ENCODE results near the gene TRAF3. TPM values are rescaled to one million over a fixed set of nuclear protein-coding genes. Genes with fewer than 3 reads are reported as not detected.
A peak's percentile ranks its signal among the peaks of the same experiment; 100 is the strongest.

TRAF3 gene
- total RNA-seq, 1 donor, result 19.5 TPM

- no peak for TF ChIP-seq CTCF (IDR thresholded peaks at IDR 0.05; ENCODE audit: extremely low read depth, low read depth, low read length)
- H3K9me3 ChIP-seq (ENCODE audit: low read depth, low read length), result no peaks in the 10 kb centered on the region
- H3K4me3 ChIP-seq (ENCODE audit: insufficient read depth, low read length), result no peak overlapping the region
- H2AFZ ChIP-seq (ENCODE audit: low read length), result no peak overlapping the region
- DNase-seq (ENCODE audit: insufficient read length, low spot score, missing footprints), result peak; percentile 76
- no peak overlapping the region for H3K27ac ChIP-seq (ENCODE audit: low read depth, low read length)
- peaks cover 7% of the 10 kb centered on the region for H4K20me1 ChIP-seq (ENCODE audit: insufficient read depth, low read length)
- no peaks in the 10 kb centered on the region for H3K4me1 ChIP-seq (ENCODE audit: insufficient read depth, low read length)
- no peaks in the 10 kb centered on the region for H3K27me3 ChIP-seq (ENCODE audit: insufficient read depth, low read length)
- no peak overlapping the region for H3K4me2 ChIP-seq (ENCODE audit: insufficient read depth, low read length)
- H3K79me2 ChIP-seq (ENCODE audit: insufficient read depth, low read length), result no peaks in the 10 kb centered on the region
- peaks cover 48% of the 10 kb centered on the region for H3K36me3 ChIP-seq (ENCODE audit: insufficient read depth, low read length)
Measured at GRCh38 chr14:102937331-102938175, 160.3 kb downstream of the TRAF3 start.

GRCh38 chr14:102938191-102938590 is 160.9 kb downstream of the TRAF3 start:
- H4K20me1 ChIP-seq (ENCODE audit: insufficient read depth, low read length), result peaks cover 7% of the 10 kb centered on the region
- H3K79me2 ChIP-seq (ENCODE audit: insufficient read depth, low read length), result peaks cover 2% of the 10 kb centered on the region
- no peak overlapping the region for H3K4me2 ChIP-seq (ENCODE audit: insufficient read depth, low read length)
- DNase-seq (ENCODE audit: insufficient read length, low spot score, missing footprints), result peak; percentile 37
- TF ChIP-seq CTCF (IDR thresholded peaks at IDR 0.05; ENCODE audit: extremely low read depth, low read depth, low read length), result no peak
- H3K27ac ChIP-seq (ENCODE audit: low read depth, low read length), result no peak overlapping the region
- no peak overlapping the region for H3K4me3 ChIP-seq (ENCODE audit: insufficient read depth, low read length)
- H2AFZ ChIP-seq (ENCODE audit: low read length), result no peak overlapping the region
- no peaks in the 10 kb centered on the region for H3K4me1 ChIP-seq (ENCODE audit: insufficient read depth, low read length)
- no peaks in the 10 kb centered on the region for H3K9me3 ChIP-seq (ENCODE audit: low read depth, low read length)
- H3K36me3 ChIP-seq (ENCODE audit: insufficient read depth, low read length), result peaks cover 48% of the 10 kb centered on the region
- no peaks in the 10 kb centered on the region for H3K27me3 ChIP-seq (ENCODE audit: insufficient read depth, low read length)

GRCh38 chr14:102939329-102939728 is 162.1 kb downstream of the TRAF3 start:
- peaks cover 59% of the 10 kb centered on the region for H3K36me3 ChIP-seq (ENCODE audit: insufficient read depth, low read length)
- no peaks in the 10 kb centered on the region for H3K4me1 ChIP-seq (ENCODE audit: insufficient read depth, low read length)
- no peak overlapping the region for H3K27ac ChIP-seq (ENCODE audit: low read depth, low read length)
- no peak overlapping the region for H2AFZ ChIP-seq (ENCODE audit: low read length)
- H3K79me2 ChIP-seq (ENCODE audit: insufficient read depth, low read length), result peaks cover 2% of the 10 kb centered on the region
- H3K4me2 ChIP-seq (ENCODE audit: insufficient read depth, low read length), result no peak overlapping the region
- no peaks in the 10 kb centered on the region for H3K9me3 ChIP-seq (ENCODE audit: low read depth, low read length)
- TF ChIP-seq CTCF (IDR thresholded peaks at IDR 0.05; ENCODE audit: extremely low read depth, low read depth, low read length), result no peak
- H4K20me1 ChIP-seq (ENCODE audit: insufficient read depth, low read length), result peaks cover 4% of the 10 kb centered on the region
- no peaks in the 10 kb centered on the region for H3K27me3 ChIP-seq (ENCODE audit: insufficient read depth, low read length)
- H3K4me3 ChIP-seq (ENCODE audit: insufficient read depth, low read length), result no peak overlapping the region
- DNase-seq (ENCODE audit: insufficient read length, low spot score, missing footprints), result peak; percentile 43

GRCh38 chr14:102939820-102940561 is 162.7 kb downstream of the TRAF3 start:
- DNase-seq (ENCODE audit: insufficient read length, low spot score, missing footprints), result peak; percentile 76
- Histone ChIP-seq H3K4me3 (ENCODE audit: insufficient read depth, low read length) (no peak overlapping the region), H3K79me2 (ENCODE audit: insufficient read depth, low read length) (peaks cover 2% of the 10 kb centered on the region), H3K36me3 (ENCODE audit: insufficient read depth, low read length) (peaks cover 64% of the 10 kb centered on the region), H3K27me3 (ENCODE audit: insufficient read depth, low read length) (no peaks in the 10 kb centered on the region), H3K4me2 (ENCODE audit: insufficient read depth, low read length) (no peak overlapping the region), H3K27ac (ENCODE audit: low read depth, low read length) (no peak overlapping the region), H4K20me1 (ENCODE audit: insufficient read depth, low read length) (peaks cover 4% of the 10 kb centered on the region), H3K9me3 (ENCODE audit: low read depth, low read length) (no peaks in the 10 kb centered on the region), H3K4me1 (ENCODE audit: insufficient read depth, low read length) (no peaks in the 10 kb centered on the region), H2AFZ (ENCODE audit: low read length) (no peak overlapping the region)
- TF ChIP-seq CTCF (IDR thresholded peaks at IDR 0.05; ENCODE audit: extremely low read depth, low read depth, low read length), result no peak
